Measurements from ENCODE around the gene PNLDC1.

The PNLDC1 gene

DNA sequence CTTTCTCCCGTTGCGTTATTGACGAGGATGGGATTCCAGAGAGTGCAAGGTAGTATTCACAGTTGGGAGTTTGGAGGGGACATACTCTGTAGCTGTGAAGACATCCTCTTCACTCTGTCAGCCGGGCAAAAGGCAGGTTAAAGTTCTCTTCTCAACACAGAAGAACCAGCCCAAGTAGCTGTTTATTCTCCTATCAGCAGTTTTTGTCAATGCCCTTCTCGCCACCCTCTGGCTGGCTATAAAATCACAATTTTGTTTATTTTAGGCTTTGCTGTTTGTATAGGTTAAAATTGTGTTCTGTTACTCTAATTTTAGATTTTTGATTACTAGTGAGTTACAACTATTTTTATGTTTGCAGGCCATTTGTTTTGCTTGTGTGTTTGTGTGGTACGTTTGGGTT is 52.8 kb downstream of the PNLDC1 start:
- H3K4me1 ChIP-seq (ENCODE audit: control insufficient read depth in 1 of 2, insufficient read depth in 1 of 2, low read depth in 1 of 2, low read length in 1 of 2) = no peaks in the 10 kb centered on the region
- H3K9me3 ChIP-seq = no peaks in the 10 kb centered on the region
- H3K27ac ChIP-seq = no peak overlapping the region
- no peaks in the 10 kb centered on the region for H3K27me3 ChIP-seq
- no peaks in the 10 kb centered on the region for H3K36me3 ChIP-seq
- H3K4me3 ChIP-seq (ENCODE audit: low read depth in 1 of 2, low read length in 1 of 2) = no peak overlapping the region
- TF ChIP-seq, protein P1, sequence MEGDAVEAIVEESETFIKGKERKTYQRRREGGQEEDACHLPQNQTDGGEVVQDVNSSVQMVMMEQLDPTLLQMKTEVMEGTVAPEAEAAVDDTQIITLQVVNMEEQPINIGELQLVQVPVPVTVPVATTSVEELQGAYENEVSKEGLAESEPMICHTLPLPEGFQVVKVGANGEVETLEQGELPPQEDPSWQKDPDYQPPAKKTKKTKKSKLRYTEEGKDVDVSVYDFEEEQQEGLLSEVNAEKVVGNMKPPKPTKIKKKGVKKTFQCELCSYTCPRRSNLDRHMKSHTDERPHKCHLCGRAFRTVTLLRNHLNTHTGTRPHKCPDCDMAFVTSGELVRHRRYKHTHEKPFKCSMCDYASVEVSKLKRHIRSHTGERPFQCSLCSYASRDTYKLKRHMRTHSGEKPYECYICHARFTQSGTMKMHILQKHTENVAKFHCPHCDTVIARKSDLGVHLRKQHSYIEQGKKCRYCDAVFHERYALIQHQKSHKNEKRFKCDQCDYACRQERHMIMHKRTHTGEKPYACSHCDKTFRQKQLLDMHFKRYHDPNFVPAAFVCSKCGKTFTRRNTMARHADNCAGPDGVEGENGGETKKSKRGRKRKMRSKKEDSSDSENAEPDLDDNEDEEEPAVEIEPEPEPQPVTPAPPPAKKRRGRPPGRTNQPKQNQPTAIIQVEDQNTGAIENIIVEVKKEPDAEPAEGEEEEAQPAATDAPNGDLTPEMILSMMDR (IDR thresholded peaks at IDR 0.05) = no peak

DNA sequence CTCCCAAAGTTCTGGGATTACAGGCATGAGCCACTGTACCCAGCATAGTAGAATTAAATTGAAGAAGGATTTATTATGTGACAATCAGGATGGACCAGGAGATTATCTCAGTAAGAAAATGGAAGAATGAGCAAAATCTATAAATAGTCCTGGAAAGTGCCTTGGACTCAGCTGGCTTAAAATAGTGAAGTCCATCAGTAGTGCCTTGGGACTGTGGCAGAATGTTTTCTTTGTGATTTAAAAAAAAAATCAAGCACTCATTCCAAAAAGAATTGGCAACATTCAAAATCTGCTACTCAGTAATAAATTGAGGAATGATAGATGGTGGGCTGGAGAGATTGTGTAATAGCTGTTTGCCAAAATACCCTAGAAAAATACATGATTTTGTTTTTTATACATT is 53.7 kb downstream of the PNLDC1 start:
- Histone ChIP-seq H3K4me3 (ENCODE audit: low read depth in 1 of 2, low read length in 1 of 2) (no peak overlapping the region), H3K9me3 (no peaks in the 10 kb centered on the region), H3K36me3 (no peaks in the 10 kb centered on the region), H3K4me1 (ENCODE audit: control insufficient read depth in 1 of 2, insufficient read depth in 1 of 2, low read depth in 1 of 2, low read length in 1 of 2) (no peaks in the 10 kb centered on the region), H3K27ac (no peak overlapping the region), H3K27me3 (no peaks in the 10 kb centered on the region)
- TF ChIP-seq, protein P1 (IDR thresholded peaks at IDR 0.05) = no peak

DNA sequence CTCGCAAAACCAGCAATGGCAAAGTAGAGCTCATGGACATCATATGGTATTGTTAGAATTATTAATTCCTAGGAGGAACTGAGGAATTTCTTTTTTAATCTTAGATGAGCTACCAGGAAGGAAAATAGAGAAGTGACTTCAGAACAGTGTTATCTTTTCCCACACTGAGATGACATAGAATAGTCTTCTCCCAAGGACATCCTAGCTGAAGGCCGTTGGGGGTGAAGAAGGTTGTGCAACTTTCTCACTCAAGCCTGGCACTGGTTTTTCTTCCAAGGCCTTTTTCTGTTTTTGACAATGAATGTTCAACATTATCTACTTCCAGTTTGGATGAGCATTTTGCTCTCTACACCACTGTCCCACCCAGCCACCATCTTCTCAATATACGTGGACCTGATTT is 54.9 kb downstream of the PNLDC1 start:
- Histone ChIP-seq H3K27me3 (no peaks in the 10 kb centered on the region), H3K9me3 (no peaks in the 10 kb centered on the region), H3K27ac (no peak overlapping the region), H3K4me3 (ENCODE audit: low read depth in 1 of 2, low read length in 1 of 2) (no peak overlapping the region), H3K36me3 (no peaks in the 10 kb centered on the region), H3K4me1 (ENCODE audit: control insufficient read depth in 1 of 2, insufficient read depth in 1 of 2, low read depth in 1 of 2, low read length in 1 of 2) (no peaks in the 10 kb centered on the region)
- TF ChIP-seq, protein P1 (IDR thresholded peaks at IDR 0.05) = no peak

DNA sequence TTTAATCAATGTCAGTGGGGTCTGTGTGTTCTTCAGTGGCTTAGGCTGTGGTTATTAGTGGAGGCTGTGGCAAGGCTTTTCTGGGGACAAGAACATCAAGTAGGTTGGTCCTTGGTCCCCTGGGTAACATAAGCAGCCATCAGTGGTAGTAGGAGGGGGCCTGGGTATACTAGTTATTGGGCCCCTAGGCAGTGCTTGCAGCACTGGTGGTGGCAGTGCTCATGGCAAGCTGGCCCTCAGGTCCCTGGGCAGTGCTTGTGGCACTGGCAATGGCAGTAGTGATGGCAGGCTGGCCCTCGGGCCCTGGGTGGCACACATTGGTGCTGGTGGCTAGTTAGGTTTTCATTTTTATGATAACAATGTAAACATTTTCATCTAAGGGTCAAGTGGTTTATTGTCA is 58.2 kb downstream of the PNLDC1 start:
- Histone ChIP-seq H3K27me3 (no peaks in the 10 kb centered on the region), H3K27ac (no peak overlapping the region), H3K4me1 (ENCODE audit: control insufficient read depth in 1 of 2, insufficient read depth in 1 of 2, low read depth in 1 of 2, low read length in 1 of 2) (peaks cover 15 to 27% of the 10 kb centered on the region in 2 experiments), H3K4me3 (ENCODE audit: low read depth in 1 of 2, low read length in 1 of 2) (no peak overlapping the region), H3K36me3 (no peaks in the 10 kb centered on the region), H3K9me3 (no peaks in the 10 kb centered on the region)
- TF ChIP-seq, protein P1 (IDR thresholded peaks at IDR 0.05) = no peak

DNA sequence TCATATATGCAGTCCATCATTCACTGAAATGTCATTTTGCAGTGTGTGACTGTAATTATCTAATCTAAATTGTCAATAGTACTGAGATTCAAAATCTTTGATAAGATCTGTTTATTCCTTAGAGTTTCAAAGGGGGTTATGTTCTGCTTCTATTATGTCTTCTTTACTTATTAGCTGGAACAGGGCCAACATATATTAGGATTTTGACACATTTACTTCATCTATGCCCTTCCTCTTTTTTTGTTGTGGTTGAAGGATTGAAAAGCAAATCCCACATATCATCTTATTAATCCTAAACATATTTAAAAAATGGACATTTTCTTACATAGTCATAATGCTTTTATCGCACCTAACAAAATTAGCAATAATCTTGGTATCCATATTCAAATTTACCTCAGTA is 60.4 kb downstream of the PNLDC1 start:
- Histone ChIP-seq H3K9me3 (no peaks in the 10 kb centered on the region), H3K27ac (no peak overlapping the region)

More for the DNA sequence above, 60.4 kb downstream of the PNLDC1 start:
- peaks cover 15 to 27% of the 10 kb centered on the region in 2 experiments for H3K4me1 ChIP-seq (ENCODE audit: control insufficient read depth in 1 of 2, insufficient read depth in 1 of 2, low read depth in 1 of 2, low read length in 1 of 2)
- TF ChIP-seq, protein P1 (IDR thresholded peaks at IDR 0.05) = no peak
- H3K4me3 ChIP-seq (ENCODE audit: low read depth in 1 of 2, low read length in 1 of 2) = no peak overlapping the region
- H3K36me3 ChIP-seq = no peaks in the 10 kb centered on the region
- H3K27me3 ChIP-seq = no peaks in the 10 kb centered on the region

All from neutrophil (primary cell).